NCI-H128 (cell line): ENCODE results near the gene SLC2A1.

Experiments
- DNase-seq: peaks from one replicate; lab custom pipeline; 2025; ENCODE audit not compliant: unreplicated experiment; lab: John Stamatoyannopoulos, UW

Gene SLC2A1

DNA sequence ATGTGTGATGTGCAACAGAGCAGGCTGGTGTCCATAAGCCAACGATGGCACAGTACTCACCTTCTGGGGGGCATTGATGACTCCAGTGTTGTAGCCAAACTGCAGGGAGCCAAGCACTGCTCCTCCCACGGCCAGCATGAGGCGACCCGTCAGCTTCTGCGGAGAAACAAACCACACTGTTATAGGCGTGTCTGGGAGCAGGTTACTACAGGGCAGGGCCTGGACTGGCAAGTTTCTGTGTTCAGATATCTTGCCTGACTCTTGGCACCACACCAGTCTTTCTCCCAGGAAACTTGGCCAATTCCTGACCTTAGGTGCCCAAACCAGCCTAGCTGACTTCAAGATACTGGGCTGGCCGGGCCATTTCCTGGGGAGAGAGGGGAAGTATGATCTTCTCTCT, 15.5 kb downstream of the SLC2A1 start:
- DNase-seq: no peak

DNA sequence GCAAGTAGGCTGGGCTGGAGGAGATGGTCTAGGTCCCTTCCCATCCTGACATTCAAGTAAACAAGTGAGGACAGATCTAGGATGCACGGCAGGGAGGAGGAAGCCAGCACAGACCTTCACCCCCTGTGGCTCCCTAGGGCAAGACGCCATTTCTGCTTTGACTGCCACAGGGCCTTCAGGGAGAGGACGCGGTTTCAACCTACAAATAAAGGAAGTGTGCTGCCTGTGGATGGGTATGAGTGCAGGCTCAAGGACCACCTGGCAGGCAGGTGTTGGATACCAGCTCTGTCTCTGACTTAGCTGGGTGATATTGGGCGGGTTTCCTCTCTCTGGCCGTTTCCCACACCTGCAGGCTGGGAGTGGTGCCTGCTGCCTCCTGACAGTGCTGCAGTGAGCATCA, 16.2 kb downstream of the SLC2A1 start:
- DNase-seq: no peak

DNA sequence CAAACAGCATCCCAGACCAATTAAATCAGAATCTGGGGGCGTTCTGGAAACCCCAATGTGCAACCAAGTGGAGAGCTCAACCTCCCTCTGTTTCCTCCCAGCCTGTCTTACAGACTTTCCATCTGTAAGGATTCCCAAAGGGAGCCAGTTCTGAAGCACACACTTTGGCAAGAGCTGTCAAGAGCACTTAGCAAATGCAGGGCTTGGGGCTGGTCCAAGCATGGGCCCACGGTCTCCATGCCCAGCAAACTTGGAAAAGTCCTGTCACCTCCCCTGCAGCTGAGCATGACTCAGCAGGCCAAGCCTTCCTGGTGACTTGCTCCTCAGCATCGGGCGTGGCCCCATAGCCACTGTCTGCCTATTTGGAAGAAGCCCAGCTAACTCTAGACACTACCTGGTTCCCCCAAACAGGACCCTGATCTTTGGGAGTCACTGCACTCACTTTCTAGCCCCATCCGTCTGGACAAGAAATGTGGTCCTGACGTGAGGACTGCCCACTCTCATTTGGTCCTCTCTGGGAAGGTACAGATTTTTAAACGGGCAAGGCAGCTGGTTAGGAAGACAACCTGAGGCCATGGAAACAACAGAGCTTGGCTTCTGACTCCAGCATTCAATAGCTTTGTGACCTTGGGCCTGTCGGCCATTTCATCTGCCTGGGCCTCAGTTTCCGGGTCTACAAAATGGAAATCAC, 16.9 kb downstream of the SLC2A1 start:
- DNase-seq: no peak

DNA sequence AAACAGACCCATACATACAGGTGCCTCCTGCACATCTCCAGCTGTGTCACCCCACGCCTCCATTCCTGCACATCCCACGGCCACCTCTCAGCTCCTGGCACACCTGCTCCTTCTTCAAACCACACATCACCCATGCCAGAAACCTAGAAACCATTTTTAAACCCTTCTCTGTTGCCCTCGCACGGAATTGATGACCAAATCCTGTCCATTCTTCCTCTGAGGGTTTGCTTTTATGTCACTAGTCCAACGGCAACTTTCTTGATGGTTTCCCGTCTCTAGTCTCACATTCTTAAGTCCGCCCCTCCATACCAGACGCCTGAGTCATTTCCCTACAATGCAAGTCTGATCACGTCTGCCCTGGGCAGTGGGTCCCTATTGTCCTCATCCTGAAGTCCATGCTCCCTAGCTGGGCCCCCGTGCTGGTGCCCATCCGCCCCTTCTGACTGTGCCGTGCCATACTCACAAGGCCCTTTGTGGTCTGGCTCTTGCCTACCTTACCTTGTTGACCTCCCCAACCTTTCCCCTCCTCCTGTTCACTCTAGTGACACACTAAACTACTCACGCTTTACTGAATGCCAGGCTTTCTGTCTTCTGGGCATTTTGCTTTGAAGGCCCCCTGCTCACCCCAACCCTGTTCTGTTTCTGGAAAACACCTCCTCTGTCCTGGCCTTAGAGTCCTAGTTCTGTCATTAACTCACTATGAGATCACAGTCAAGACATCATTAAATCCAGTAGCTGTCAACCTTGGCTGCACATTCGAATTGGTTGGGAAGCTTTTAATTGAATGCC, 17.6 kb downstream of the SLC2A1 start:
- DNase-seq: no peak

DNA sequence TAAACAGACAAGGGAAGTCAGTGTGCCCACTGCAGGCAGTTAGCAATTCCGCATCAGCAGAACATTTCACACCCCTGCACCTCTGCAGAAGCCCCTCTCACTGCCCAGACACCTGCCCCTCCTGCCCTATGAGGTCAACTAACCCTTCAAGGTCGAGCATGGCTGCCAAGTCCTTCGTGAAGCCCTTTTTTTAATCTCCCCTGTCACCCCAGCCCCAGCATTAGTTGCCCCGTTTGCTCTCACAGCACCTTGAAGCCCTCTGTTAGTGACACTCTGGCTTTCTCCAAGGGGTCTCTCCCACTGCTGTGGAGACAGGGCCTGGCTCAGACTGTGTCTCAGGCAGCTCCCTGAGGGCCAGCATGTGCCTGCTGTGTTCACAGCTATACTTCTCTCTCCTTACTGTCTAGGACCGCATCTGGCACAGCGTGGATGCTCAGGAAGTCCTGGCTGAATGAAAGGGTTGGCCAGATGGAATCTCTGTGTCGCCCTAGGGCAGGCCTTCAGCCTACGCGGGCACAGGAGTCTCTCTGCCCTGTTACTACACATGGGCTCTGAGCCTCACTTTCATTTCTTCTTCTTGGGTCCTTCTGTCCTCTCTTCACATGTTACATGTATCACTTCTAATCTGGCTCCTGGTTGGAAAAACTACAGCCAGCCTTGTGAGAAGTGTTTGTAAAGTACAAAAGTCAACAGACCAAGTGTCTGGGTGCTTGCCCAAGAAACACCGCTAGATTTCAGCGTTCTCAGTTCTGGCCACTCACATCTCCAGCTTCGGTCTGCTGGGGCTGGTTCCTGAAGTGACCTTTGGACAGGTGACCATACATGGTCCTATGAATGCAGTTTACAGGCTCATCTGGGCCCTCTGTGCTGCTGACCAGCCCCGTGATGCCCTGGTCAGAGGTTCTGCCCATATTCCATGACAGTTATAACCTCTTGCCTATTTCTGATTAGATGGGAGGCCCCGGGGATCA, 19.7 kb downstream of the SLC2A1 start:
- DNase-seq: no peak

DNA sequence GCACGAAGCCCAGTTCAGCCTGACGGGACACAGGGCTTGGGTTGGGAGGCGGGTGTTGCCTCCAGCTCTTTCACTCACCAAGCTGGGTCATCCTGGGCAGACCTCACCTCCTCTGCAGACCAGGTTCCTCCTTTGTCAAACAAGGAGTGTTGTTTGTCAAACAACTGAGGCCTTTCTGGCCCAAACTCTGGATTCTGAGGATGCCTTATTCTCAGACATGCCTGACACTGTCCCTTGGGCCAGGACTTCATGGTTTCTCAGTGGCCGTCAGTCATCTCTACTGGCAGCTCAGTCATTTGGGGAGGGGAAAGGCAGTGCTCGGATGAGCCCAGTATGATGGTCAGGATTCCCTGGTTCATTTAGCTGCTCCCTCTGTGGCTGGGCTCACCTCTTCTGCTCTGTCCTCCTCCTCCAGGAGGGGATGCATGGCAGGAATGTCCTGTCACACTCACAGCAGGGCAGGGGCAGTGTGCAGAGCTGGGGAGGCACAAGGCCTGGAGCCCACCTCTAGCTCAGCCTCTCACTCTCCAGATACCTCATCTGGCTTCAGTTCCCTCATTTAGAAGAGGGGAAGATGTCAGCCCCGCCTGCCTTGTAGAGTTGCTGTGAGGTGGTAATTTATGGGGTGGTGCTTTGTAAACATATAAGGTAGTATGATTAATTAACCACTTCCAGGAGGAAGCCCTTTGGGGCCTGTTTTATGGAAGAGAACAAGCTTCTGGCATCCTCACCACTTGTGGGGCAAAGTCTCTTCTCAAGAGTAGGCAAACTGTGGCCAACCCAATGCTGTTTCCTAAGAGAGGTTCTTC, 20.6 kb downstream of the SLC2A1 start:
- no peak for DNase-seq

DNA sequence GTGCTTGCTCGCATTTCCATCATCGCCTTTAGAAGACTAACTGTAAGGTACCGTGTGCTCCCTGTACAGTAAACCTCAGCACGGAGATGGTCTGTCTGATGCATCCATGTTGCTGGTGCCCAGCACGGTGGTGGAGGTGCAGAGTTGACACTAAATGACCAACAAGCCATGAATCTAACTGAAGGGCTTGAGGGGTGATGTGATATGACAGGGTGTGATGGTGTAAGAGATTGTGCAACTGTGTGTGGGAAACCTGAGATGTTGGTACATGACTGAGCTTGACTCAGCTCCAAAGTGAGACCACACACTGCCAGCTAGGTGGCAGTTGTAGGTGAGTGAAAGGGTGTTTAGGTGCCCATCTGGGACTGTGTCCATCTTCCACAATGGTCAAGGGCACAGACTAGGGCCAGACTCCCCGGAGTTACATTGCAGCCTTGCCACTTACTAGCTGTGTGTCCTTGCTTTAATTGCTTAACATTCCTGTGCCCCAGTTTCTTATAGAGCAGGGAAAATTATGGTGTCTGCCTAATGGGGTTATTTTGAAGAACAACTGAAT, 21.4 kb downstream of the SLC2A1 start:
- DNase-seq: no peak

DNA sequence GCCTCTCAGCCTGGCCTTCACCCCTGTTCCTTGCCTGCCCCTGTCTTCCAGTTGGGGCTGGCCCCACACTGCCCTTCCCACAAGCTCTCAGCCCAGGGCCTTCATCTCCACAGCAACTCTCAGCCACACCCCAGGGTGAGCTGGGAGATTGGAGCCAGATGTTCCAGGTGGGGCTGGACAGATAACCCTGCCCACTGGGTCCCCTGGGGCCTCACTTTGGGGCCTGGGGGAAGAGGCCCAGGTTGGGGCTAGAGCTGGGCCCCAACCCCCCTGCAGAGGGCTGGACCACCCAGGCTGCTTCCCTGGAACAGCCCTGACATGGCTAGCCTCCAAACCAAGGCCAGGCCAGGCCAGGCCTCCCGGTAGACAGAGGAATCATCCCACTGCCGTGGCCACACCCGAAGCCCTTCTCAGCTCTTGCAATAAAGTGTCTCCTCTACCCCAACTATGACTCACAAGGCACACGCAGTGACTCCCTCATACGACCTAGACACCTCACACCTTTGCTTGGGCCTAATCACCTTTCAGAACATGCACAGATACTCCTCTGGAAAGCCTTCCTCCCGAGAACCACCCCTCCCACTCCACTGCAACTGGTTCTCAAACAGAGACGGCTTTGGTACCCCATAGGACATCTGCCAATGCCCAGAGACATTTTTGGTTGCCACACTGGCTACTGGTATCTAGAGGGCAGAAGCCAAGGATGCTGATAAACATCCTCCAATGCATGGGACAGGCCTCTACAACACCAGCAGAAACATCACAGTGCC, 22.2 kb downstream of the SLC2A1 start:
- DNase-seq: no peak

DNA sequence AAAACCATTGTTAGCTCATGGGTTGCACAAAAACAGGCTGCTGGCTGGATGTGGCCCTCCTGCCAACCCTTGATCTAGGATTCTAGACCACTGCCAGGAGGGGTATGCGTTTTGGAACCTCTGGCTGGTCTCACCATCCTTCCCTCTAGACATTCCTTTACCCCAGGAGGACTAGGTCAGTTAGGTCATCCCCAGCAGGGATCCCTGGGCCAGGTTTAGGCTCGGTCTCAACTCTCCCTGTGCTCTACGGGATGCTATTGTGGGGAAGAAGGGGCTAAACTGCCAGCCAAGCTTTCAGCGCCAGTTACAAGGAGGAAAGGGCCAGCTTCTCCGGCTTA, 22.7 kb downstream of the SLC2A1 start:
- no peak for DNase-seq

DNA sequence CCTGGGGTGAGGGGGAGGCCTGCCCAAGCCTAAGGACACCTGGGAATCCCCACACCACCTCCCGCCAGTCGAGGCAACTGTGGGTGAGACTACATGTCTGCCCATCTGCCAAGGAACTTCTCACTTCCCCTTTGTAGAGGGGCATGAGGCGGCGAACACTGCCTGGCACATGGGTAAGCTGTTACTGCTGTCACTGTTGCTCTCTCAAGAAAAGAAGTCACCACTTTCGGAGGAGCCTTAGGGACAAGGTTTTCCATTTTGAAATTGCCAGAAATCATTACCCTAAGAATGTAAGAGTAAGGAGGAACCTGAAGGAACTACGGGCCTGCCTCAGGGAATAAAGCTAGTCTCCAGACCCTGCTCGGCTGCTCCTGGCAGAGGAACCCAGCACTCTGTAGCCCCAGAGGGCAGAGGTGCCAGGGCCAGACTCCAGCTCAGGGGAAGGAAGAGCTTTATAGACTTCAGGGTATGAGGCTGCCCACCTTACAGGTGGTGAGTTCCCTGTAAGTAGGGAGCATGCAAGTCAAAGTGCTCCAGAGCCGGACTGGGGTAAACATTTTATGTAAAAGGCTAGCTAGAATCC, 23.3 kb downstream of the SLC2A1 start:
- DNase-seq: no peak

DNA sequence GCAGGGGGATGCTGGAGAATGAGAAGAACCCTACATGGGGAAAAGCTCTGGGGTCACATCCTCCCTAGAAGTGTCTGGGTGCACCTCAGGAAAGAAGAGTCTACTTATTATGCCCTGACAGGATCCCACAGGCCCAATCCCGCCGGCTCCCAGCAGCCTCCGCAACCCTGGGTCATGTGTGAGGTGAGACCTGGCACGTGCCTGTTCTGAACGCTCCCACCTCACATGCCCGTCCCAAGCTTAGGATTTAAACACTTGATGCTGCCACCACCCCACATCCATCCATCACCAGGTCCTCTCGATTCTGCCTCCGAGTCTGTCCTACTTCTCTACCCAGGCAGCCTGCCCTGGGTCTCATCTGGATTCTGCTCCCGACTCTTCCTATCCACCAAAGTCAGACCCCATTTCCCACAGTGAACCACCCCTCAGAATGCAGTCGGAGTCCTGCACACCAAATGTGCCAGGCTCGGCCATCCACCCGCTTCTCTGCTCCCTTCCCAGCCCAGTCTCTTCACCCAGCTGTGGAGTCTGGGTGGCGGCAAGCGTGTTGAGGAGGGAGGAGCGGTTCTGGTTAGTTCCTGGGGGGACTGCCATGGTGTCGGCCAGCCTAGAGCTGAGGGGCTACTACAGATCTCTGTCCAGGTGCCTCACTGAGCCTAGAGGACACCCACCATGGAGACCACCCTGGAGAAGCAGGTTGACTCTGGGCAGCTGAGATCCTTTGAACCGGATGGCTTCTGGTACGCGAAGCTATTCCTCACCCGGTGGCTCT, 23.9 kb downstream of the SLC2A1 start:
- no peak for DNase-seq

DNA sequence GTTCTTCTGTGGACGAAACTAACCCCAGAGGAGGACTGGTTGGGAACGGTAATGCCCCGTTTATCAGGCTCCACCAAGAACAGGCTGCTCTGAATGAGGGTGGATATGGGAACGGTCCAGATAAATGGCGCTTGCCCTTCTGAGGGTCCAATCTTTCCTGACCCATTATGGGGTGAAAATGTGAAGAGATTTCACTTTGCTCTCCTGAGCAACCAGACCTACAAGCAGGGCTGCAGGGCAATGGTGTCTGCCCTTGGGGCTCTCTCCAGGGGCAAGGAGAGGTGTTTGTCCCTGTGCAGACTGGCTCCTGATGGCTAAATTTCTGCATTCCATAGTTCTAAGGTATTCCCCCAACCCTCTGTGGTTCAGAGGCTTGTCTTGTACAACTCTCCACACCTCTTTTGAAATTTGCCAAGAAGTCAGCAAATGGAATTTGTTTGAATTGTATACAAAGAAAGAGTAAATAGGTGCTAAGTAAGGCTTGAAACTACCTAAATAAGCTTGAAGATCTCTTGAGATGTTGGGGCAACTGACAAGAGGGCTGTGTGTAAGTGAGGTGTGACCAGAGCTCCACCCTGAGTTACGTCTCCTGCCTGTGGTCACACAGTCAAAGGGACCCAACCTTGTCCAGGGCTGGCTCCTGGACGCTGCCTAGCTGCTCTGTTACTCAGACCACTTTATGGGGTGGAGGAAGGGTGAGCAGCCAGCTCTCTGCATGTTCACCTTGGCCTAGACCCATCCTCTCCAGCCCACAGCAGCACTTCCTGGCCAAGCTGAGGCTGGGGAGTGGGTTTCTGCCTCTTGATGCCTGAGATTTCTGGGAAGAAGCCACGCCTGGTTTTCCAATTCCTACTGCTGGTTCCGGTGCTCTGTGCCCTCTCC, 24.8 kb downstream of the SLC2A1 start:
- DNase-seq: no peak

DNA sequence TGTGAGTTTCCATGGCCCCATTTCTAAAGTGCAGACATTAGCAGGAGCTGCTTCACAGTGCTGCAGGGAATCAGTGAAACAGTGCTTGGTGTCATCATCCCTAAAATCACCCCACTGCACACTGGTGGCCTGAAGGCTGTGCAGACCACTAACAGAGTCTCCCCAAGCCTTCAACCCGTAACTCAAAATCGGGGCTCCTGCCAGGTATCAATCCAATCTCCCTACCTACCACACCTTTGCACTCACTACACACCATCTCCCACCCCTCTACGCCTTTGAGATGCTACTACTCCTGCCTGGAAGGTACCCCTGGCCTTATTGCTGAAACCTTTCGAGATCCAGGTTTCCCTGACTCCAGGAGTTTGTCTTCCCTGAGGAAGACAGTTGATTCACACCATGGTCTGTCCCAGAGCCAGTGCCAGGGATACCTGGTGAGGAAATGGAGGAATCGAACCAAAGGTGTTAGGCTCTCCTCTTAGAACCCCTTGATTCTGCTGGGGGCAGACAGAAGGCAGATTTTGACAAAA, 25.5 kb downstream of the SLC2A1 start:
- DNase-seq: no peak

DNA sequence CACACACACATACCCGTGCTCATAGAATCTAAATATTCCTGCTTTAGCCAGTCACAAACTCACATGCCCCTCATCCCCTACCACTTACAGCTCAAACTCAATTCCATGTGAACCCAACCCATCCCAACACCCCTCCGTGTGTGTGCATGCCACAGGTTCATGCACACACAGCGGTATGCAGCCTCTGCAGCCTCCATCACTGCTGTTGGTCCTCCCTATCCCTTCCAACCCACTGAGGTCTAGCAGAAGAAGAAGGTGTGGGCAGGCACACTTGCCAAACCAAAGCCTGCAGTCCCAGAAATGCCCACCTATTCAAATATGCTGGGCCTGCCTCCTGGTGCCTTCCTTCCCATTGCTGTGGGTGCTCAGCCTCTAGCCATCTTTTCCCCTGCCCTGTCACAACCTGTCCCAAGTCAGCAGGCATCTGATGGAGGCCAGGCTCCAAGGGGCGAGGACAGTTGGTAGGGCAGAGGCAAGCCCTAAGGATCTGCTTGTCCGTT, 26.2 kb downstream of the SLC2A1 start:
- DNase-seq: no peak

DNA sequence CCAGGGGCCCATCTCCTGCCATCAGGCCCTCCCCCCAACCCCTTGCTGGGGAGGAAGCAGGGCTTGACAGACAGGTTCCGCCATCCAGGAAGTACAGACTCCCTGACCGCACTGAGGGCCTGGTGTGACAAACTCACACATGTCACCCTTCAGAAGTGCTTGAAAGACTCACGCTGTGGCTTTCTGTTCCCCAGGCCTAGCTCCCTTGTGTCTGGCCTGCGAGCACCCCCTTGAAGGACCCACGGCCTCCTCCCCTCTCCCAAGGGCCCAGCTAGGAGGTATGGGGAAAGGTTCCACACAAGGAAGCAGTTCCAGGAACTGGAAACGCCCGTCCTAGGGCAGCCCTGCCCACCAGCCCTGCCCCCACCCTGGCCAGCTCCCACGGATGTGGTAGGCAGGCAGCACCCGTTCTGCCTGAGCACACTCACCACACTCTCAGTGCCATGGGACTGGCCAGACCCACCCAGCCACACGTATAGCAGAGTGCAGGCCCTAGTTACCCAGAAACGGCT, 26.7 kb downstream of the SLC2A1 start:
- no peak for DNase-seq

DNA sequence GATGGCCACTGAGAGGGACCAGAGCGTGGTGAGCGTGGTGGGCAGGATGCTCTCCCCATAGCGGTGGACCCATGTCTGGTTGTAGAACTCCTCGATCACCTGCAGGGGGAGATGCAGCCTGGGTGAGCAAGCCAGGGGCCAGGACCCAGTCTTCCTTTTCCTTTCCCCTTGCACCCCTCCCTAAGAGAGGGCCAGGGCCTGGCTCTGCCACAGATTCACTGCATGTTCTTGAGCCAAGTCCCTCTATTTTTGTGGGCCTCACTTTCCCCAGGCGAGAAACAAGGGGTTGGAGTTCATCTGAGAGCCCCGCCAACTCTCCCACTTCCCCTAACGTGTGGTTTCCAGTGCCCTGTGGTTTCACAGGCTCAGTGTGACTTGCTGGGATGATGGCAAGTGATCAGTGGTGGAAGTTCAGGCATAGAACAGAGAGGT, 27.5 kb downstream of the SLC2A1 start:
- no peak for DNase-seq
